SK-MEL-5 (cell line): Measurements from ENCODE around the gene KXD1. TPM values are rescaled to one million over a fixed set of nuclear protein-coding genes. Genes with fewer than 3 reads are reported as not detected.
A peak's percentile ranks its signal among the peaks of the same experiment; 100 is the strongest.

Experiments used
- DNase-seq: peaks from one replicate; pipeline ENCODE4 v3.0.0-alpha.2; 2016; ENCODE audit warnings: low read depth, low spot score
- in situ Hi-C: cut with HindIII; loops from 2 replicates; pipeline ENCODE4 v1.10.0; 2016; ENCODE audit warnings: low sequenced_read_pairs, high pct_unique_total_duplicates, low pct_unique_long_range_greater_than_20kb
- total RNA-seq: library from RNA; depleted of rRNA; stranded (reverse); fragments of >200 nt; shearing (Covaris generic); gene quantifications from 2 replicates; pipeline ENCODE4 v1.2.3, GENCODE V29; 2014

Gene KXD1
- total RNA-seq, 1 experiment from 2014 or later = 70.6 TPM

DNA sequence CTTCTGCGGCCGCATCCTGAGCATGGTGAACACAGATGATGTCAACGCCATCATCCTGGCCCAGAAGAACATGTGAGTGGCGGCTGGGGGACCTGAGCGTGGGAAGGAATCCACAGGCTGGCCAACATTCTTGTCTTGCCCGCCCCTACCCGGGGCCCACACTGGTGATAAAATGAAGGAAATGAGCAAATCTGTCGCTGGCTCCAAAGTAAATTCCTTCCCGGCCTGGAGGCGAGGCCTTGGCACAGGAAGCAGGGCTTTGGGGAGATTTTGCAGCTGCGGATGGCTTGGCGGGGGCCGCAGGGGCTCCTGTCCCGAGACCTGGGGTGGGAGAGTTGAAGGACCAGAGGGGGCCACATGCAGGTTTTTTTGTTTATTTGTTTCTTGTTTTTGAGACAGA, 4.4 kb downstream of the KXD1 start:
- DNase-seq = no peak
- in situ Hi-C loops = no loop called here

DNA sequence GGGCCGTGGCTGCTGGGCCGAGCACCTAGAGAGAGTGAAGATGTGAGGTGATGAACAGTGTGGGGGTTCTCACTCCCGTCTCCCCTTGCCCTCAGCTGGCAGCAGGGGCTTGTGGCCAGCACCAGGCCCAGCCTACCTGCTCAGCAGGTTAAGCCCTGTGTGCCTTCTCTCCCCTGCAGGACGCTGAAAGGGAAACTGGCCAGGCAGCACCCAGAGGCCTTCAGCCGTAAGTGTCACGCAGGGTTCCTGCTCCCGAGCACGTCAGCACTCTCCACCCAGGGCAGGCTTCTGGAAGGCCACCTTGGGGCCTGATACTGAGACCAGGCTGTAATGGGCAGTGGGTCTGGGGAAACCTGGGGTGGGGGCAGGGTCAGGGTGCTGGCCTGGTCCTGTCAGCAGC, 9.3 kb downstream of the KXD1 start:
- in situ Hi-C loops = no loop called here
- DNase-seq = no peak

DNA sequence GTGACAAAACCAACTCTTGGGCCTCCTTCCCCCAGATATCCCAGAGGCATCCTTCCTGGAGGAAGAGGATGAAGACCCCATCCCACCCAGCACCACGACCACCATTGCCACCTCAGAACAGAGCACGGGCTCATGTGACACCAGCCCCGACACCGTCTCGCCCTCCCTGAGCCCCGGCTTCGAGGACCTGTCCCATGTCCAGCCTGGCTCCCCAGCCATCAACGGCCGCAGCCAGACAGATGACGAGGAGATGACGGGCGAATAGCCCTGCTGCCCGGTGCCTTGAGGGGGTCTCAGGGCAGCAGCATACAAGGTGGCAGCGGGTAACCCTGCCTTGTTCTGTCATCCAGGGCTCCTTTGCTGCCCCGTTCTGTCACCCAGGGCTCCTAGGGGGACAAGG, 10.7 kb downstream of the KXD1 start:
- in situ Hi-C loops = no loop called here
- DNase-seq = no peak

DNA sequence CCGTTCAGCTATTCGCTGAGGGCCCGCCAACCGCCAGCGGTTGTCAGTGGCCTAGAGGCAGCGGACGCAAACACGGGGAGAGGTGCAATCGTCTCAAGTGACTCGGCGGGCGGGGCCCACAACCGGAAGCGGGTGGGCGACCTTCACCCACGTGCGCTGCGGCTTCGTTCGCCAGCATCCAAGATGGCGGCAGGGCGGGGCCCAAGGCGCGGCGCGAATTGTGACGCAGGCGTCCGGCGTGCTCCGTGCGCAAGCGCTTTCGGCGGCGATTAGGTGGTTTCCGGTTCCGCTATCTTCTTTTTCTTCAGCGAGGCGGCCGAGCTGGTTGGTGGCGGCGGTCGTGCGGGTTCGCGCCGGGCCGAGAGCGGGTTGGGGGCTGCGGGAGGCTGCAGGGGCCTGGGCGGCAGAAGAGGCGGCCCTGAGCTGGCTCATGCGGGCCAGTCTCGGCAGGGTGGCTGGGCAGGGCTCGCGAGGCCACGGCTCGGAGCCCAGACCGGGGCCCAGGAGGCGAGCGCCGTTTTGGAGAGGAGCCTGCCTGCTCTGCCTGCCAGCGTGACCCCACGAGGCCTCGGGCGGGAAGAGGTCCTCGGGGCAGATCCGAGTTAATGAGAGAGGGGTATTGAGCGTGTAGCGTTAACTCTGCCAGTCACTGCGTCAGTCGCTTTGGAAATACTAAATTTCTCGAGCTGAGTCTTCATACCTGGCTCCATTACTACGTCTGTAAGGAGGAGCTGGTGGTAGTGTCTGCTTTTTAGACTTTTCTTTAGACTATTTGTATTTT, 14.1 kb downstream of the KXD1 start, which contains the start of gene UBA52:
UBA52 (plus strand) TSS at position 294 of the 781 bp plus-strand sequence. CDS start 1,444 bp downstream, outside the sequence.
- peak; percentile 94 for DNase-seq
- in situ Hi-C loops = no loop called here

DNA sequence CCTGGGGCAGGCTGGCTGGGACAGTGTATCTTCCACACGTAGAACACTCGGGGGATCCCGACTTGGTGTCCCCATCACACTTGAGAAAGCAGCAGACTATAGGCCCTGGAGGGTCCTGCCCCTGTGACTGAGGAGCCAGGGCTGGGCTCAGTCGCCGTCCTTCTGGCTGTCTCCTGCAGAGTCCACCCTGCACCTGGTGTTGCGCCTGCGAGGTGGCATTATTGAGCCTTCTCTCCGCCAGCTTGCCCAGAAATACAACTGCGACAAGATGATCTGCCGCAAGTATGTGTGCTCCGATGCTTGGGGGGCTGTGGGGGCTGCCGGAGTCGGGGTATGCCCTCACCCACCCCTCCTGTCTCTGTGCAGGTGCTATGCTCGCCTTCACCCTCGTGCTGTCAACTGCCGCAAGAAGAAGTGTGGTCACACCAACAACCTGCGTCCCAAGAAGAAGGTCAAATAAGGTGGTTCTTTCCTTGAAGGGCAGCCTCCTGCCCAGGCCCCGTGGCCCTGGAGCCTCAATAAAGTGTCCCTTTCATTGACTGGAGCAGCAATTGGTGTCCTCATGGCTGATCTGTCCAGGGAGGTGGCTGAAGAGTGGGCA, 17.1 kb downstream of the KXD1 start:
- in situ Hi-C loops = no loop called here
- DNase-seq = no peak

DNA sequence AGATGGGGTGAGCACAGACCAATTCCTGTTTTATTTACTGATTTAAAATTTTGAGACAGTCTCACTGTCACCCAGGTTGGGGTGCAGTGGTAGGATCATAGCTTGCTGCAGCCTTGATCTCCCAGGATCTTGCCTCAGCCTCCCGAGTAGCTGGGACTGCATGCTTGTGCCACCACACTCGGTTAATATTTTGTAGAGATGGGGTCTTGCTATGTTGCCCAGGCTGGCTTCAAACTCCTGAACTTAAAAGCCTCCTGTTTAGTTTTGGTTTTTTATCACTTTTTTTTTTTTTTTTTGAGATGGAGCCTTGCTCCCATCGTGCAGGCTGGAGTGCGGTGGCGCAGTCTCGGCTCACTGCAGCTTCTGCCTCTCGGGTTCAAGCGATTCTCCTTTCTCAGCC, 18.7 kb downstream of the KXD1 start:
- no peak for DNase-seq
- in situ Hi-C loops = no loop called here

DNA sequence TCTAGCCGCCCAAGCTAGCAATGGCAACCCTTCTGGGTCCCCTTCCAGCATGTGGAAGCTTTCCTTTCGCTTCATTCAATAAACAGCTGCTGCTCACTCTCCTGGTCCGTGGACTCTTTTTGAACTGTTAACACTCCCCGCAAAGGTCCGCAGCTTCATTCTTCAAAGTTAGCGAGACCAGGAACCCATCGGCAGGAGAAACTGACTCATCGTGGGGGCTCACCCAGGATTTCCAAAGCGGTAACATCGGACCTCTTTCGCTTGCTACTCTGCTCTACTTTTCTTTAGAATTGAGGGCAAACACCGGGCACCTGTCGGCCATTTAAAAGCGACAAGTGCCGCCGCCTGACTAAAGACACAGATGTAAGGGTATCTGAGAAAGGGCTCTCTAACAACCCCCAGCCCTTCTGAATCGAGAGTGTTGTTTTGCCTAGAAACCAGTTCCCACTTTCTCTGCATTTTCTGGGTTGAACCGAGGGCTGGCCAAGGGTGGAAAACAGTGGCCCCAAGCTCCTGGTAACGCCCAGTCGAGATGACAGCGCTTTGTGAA, 19.8 kb downstream of the KXD1 start:
- in situ Hi-C loops = no loop called here
- no peak for DNase-seq

DNA sequence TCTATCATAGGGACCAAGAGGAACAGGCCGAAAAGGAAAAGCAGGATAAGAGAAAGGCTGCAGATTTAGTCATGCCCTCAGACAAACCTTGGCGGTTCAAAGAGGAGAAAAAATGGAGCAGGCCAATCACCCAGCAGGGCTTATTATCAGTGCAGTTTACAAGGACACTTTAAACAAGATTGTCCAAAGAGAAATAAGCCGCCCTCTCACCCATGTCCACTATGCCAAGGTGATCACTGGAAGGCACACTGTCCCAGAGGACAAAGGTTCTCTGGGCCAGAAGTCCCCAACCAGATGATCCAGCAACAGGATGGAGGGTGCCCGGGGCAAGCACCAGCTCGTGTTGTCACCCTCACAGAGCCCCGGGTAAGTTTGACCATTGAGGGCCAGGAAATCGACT, 22.6 kb downstream of the KXD1 start:
- DNase-seq = no peak
- in situ Hi-C loops = no loop called here

DNA sequence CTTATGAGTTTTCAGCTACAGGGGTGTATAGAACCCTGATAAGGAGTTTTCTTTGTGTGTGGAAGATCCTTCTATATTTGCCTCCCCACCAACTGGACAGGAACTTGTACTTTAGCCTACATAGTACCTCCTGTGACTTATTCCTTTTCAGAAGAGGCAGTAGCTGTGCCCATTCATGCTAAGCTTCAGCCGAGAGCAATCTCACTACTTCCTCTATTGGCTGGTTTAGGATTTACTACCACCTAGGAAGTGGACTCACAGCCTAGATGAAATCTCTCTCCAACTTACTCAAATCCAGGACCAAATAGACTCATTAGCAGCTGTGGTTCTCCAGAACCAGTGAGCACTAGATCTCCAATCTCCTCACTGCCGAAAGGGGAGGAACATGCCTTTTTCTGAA, 28.6 kb downstream of the KXD1 start:
- in situ Hi-C loops = no loop called here

DNA sequence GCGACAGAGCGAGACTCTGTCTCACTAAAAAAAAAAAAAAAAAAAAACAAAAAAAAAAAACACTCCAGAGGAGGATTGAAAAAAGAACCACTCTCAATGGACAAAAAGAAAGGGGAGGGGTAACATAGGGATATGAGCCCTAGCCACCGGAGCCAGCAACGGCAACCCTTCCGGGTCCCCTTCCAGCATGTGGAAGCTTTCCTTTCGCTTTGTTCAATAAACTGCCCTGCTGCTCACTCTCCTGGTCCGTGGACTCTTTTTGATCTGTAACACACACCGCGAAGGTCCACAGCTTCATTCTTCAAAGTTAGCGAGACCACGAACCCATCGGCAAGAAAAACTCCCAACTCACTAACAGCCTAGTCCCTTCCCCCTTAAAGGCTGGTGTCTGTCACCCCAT, 29.9 kb downstream of the KXD1 start:
- in situ Hi-C loops = no loop called here
- DNase-seq = no peak

More for the DNA sequence above, 28.6 kb downstream of the KXD1 start:
- DNase-seq = peak; percentile 23

DNA sequence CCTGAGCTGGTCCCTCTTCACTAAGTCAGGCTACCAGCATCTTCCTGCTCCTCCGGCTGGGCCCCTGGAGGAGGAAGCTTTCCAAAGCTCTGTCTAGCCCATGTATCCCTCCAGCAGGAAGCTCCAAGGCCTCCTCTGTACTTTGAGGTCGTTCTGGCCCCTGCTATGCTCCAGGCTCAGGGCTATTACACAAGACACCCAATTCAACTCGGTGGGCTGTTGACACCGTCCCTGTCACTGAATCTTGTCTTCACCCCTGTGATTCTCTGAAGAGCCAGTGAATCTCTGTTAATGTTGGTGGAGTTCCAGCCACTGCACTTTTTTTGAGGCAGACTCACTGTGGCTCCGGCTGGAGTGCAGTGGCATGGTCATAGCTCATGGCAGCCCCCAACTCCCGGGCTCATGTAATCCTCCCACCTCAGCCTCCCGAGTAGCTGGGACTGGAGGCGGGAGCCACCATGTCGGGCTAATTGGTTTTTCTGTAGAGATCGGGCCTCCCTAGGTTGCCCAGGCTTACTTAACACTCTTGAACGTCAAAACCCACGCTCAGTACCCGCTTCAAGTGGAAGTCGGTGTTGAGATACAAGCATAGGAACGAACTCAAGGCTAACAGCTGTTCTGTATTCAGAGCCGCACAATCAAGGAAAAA, 30.4 kb downstream of the KXD1 start:
- DNase-seq = no peak
- in situ Hi-C loops = no loop called here

DNA sequence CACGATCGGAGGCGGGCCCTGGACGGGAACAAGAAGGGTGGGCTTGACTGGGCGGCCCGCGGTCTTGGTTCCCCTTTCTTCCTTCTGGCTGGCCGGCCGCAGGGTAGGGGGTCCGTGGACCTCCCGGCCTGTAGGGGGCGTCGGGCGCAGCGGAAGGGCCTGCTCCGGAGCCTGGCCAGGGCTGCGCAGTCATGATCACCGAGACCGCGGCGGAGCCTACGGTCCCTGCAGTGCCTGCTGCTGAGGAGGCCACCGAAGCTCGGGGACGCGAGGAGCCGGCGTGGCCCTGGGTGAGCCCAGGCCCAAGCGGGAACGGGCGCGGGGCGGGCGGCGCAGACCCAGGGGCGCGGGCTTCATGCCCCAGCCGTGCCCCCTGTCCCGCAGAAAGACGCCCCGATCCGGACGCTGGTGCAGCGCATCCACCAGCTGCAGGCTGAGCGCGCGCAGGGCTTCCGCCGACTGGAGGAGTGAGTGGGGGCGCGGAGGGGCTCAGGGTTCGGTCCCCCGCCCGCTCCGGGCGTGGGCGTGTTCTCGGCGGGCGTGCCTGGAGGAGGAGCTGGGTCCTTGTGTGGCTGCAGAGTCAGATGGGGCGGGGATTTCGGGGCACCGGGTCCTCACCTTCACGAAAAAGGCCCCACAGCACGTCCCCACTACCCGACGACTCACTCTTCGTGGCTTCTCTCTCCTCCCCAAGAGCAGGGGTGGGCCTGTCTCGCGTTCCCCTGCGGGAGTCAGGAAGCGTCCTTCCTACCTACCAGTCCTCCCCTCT, 31.1 kb downstream of the KXD1 start, which contains the start of gene REX1BD:
REX1BD (plus strand) TSS at position 188 of the 769 bp plus-strand sequence; CDS start at position 192, 4 bp downstream.
- DNase-seq = peak; percentile 55
- in situ Hi-C loops = no loop called here

DNA sequence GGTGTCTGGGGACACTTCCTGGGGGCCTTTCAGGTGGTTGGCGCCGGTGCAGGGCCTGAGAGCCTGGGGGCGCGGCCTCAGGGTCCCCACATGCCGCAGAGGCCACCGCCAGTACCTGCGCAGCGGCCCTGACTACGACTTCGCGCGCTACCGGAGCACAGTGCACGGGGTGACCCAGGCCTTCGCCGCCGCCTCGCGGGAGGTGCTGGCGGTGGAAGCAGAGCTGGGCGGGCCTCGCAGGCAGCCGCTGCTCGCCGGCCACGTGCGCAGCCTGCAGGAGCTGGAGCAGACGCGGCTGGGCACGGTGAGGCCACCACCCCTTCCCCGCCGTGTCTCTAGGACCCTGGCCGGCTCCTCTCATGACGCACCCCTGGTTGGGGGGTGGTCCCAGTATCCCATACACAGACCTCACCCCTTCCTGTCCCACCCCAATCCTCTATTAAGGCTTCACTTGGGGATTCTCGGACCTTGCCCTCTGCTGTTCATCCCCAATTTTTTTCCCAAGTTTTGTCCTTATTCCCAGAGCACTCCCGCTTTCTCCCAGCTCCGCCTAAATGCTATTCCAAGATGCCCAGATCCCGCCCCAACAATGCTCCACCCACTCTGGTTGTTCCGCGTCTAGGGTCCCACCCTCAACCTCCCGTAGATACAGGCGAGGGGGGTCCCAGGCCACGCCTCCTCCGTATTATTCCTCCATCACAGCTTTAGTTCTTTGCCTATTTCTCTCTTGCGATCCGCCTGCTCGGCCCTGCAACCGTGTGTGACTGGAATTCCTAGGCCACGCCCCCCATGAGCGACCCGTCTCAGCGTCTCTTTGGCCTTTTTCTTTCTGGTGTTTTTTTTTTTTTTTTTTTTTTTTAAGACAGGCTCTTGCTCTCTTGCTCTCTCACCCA, 32.0 kb downstream of the KXD1 start:
- in situ Hi-C loops = no loop called here
- DNase-seq = peak; percentile 78

DNA sequence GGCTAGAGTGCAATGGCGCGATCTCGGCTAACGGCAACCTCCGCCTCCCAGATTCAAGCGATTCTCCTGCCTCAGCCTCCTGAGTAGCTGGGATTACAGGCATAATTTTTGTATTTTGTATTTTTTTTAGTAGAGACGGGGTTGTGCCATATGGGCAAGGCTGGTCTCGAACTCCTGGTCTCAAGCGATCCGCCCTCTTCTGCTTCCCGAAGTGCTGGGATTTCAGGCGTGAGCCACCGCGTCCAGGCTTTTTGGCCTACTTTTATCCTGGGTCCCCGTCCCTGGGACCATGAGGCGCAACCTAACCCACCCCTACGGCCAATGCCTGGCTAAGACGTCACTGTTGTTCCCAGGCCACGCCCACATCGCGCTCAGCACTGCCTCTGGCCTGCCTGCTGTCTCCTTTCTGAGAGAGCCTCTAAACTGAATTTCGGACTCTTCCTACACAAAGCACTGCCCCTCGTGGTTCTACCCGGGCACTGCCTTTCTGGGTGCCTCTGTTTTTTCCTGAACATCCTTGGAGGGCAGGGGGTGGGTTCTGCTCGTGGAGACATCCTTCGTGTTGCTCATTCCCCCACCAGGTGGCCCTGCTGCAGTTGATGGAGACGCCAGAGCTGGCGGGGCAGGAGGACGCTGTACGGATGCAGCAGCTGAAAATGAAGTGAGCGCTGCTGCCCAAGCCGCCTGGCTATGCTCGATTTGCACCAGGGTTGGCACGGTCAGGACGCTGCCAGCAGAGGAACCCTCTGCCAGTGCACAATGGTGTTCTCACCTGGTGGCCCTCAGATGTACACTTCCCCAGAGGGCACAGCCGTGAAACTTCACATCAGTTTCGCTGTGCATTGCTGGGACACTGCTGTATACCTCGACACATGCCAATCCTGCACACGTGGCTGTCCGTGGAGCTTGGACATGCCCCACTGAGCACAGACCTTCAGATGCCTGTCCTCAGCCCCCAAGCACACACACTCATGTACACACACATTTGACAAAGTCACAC, 32.9 kb downstream of the KXD1 start:
- in situ Hi-C loops = no loop called here

DNA sequence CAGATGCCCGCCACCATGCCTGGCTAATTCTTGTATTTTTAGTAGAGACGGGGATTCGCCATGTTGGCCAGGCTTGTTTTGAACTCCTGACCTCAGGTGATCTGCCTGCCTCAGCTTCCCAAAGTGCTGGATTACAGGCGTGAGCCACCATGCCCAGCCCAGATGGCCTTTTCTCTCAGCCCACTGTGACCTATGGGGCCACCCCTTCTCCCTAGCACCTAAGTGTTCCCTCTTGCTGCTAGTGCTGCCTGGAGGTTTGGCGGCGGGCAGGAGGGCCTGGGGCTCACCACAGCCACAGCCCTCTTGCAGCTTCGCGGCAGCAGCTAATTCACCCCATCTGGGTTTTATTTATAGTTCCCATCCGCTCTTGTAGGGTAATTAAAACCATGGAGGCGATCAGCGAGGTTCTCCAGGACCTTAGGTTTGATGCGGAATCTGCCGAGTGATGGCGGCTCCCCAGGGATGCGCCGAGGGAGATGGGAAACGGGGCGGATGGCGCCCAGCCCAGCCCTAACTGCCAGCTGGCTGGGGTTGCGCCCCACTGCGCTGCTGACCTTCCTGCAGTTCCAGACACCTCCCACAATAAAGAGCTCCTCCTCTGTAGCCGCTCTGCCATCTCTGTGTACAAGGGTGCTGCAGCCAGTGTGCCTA, 34.2 kb downstream of the KXD1 start:
- in situ Hi-C loops = no loop called here
- no peak for DNase-seq

More for the DNA sequence above, 32.9 kb downstream of the KXD1 start:
- peak; percentile 90 for DNase-seq
